Measurements from ENCODE around the gene ATP10A.
"Not testable (repeated sequence)": the region's sequence is repeated elsewhere in the genome, so short reads cannot be mapped to it uniquely, and the experiment has no call there.

The ATP10A gene

DNA sequence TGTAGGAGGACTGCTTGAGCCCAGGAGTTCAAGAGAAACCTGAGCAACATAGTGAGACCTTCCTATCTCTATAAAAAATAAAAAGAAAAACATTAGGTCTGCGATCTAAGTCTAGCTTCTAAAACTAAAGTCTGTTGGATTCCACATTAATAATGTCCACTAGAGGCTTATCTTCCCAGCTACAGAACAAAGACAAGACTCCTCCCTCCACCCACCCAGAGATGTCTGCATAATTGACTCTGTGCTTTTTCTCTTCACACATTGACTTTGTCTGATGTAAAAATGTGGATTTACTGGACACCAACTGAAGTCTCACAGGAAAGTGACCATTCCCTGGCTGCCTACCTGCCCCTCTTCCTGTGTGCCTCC, 91.8 kb downstream of the ATP10A start:
- no peak for DNase-seq

DNA sequence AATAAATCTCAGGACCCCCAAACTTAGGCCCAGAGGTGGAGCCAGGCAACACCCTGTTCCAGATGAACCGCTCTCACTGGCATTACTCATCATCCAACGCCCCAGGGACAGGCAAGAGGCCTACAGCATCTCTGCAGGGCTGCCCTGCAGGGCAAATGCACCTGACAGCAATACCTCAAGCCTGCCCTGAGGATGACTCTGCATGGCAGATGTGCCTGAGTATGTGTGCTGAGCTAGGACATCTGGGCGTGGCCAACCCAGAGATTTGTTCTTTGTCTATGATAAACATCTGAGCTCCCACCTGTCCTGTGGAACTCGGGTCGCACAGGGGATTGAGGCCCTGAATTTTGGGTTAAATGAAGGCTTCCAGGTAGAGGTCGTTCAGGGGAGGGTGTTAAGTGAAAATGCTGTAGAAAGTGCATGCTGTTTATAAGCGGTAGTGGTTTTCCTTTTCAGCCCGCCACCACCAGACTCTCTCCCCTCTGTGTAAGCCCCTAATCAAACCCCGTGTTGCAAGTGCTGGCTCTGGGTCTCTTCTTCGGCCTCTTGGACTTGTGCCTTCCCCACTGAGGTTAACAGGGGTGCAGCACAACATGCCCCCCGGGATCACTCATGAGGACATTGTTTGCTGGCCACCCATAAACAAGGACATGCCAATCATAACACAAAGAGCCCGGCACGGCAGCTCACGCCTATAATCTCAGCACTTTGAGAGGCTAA, 92.3 kb downstream of the ATP10A start:
- no peak for DNase-seq

DNA sequence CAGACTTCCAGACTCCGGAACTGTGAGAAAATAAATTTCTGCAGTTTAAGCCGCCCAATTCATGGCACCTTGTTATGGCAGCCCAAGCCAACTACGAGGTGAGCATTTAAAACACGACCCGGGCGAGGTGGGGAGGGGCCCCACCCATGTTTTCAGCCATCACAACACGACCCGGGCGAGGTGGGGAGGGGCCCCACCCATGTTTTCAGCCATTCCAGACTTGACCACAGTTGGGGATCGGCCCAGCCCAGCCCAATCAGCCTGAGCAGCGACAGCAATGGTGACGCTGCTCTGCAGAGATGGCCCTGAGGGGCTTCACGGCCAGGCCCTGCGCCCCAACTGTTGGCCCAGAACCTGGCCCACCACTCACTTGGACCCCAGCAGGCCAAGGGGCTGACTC, 93.1 kb downstream of the ATP10A start:
- no peak for DNase-seq

DNA sequence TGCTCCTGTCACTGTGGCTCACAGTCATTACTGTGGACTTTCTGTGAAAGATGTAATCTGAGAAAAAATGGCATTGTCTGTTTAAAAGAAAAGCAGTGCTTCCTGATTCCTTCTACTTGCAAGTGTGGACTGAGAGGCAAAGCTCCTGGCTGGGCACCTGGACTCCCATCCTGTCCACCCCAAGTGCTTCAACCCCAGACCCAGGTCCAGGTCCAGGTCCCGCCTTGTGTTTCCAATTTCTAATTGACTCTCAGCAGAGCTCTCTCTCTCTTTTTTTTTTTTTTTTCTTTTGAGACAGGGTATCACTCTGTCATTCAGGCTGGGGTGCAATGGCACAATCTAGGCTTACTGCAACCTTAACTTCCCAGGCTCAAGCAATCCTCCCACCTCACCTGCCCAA, 94.9 kb downstream of the ATP10A start:
- DNase-seq: no peak

DNA sequence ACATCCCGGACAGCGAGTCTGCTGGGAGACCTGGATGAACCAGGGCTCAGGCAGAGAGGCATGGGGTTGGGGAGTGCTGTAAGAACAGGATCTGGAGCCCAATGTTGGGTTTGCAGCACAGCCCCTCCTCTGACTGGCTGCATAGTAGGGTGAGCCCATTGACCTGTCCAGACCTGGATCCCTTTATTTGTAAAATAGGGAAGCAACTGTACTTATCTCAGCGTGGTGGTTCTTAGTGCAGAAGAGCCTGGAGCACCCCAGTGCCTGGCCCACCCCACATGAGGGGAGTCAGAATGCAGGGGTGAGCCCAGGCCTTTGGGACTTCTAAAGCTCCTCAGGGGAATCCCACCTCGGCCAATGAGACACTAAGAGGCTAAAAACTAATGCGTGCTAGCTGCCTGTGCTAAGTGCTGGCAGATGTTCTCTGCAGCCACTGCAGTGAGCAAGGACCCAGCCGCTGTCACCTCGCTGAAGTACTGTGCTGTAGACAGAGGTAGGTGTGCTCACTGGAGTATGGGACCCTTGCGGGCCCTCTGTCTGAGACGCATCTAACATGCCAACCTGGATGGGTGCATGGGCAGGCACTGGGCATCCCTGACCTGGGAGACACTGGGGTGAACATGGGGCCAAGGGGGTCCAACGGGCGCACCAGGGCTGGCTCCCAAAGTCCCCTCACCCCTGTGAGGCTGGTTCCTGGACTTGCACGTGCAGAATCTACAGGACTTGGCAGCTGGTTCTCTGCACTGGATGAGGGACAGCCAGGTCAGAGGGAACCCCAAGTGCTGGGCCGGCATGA, 95.6 kb downstream of the ATP10A start:
- no peak for DNase-seq

DNA sequence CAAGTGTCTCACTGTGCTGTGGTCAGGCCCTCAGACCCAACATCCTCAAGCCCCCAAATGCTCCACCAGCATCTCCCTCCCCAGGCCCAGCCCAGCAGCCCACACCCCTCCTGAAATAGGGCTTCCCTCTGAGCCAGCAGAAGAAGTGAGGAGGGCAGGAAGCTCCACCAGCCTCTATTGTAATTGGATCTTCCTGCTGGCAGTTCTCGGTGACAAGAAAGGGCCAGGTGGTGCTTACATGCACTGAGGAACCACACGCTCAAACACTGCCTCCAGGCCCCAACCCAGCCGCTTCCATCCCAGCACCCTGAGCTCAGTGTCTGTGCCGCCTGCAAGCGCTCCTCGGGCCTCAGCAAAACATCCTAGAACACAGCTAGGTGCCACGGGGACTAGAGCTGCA, 96.7 kb downstream of the ATP10A start:
- no peak for DNase-seq

DNA sequence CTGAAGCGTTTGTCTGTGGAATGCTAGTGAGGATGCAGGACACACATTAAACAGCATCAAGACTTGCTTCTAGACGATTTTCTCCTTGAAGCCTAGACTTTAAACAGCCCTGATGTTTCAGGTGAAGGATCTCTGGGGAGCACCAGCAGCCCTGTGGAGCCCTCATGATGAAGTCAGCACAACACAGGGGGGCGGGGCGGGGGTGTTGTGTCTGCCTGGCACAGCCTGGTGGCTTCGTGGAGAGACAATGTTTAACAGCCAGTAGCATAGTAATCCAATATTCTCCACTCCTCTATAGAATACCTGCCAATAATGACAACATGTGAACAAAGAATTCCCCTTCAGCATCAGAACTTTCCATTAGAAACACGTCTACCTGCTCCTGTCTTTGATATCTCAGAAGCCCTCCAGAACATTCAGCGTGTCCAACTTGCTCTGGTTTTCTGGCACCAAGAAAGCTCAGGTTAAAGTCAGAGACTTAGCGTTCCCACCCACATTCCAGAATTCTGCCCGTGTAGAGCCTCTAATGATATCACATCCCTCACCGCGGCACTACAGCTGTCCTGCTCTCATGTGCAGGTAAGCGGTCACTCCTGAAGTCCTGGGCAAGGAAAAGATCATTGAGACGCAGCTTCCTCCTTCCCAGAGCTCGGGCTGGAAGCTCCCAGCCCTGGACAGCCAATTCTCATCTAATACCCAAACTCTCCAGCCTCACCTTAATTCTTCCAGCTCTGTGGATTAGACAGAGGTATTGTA, 98.0 kb downstream of the ATP10A start:
- no peak for DNase-seq

DNA sequence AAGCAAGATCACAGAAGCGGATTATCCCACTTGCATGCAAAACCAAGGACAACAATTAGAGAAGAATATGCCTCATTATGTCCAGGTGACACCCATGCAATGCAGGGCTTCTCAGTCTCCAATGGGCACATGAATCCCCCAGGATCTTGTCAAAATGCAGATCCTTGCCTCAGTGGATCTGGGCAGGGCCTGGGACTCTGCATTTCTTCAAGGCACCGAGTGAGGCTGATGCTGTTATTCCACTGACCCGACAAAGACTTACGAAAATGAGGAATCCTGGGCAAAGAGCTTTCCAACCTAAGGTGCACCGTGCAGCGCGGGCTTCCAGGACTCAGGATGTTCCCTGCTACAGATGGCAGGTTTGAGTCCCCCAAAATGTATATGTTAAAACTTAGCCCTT, 99.2 kb downstream of the ATP10A start:
- DNase-seq: no peak

DNA sequence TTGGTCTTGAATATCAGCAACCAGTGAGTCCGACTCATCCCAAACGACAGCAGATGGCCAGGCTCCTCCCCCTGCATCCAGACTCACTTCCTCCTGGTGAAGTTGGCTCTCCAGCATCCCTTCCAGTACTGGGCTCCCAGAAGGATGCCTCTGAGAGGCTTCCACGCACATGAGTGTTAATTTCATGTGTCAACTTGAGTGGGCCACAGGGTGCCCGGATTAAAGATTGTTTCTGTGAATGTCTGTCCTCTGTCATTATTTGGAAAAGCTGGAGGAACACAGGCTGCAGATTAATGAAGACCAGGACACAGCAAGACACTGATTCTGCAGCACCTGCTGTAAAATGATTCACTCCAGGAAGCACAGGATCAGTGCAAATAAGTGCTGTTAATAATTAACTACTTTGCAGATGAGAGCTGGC, 99.8 kb downstream of the ATP10A start:
- DNase-seq: no peak

DNA sequence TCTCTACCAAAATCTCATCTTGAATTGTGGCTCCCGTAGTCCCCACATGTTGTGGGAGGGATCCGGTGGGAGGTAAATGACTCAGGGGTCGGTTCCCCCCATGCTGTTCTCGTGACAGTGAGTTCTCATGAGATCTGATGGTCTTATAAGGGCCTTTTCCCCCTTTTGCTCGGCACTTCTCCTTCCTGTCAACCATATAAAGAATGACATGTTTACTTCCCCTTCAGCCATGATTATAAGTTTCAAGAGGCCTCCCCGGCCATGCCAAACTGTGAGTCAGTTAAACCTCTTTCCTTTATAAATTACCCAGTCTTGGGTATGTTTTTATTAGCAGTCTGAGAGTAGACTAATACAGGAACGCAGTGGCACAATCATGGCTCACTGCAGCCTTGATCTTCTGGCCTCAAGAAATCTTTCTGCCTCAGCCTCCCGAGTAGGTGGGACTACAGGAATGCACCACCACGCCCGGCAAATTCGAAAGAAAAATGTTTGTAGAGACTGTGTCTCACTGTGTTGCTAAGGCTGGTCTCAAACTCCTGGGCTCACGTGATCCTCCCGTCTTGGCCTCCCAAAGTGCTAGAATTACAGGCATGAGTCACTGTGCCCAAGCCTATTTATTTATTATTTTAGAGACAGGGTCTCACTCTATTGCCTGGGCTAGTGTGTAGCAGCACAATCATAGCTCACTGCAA, 101.0 kb downstream of the ATP10A start:
- no peak for DNase-seq

DNA sequence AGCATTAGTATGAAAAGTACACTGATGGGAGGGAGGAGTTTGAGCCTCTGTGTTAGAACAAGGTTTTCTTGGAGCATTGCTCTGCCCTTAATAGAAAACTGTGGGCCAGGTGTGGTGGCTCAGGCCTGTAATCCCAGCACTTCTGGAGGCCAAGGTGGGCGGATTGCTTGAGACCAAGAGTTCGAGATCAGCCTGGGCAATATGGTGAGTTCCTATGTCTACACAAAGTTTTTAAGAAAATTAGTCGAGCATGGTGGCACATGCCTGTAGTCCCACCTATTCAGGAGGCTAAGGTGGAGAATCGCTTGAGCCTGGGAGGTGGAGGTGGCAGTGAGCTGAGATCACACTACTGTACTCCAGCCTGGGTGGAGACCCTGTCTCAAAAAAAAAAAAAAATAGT, 103.7 kb downstream of the ATP10A start:
- DNase-seq: no peak

DNA sequence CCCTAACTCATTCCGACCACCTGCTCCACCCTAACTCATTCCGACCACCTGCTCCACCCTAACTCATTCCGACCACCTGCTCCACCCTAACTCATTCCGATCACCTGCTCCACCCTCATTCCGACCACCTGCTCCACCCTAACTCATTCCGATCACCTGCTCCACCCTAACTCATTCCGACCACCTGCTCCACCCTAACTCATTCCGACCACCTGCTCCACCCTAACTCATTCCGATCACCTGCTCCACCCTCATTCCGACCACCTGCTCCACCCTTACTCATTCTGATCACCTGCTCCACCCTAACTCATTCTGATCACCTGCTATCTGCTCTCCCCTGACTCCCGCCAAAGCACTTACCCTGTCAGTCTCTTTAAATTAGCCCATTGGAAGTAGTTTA, 104.5 kb downstream of the ATP10A start:
- DNase-seq: not testable (repeated sequence)

DNA sequence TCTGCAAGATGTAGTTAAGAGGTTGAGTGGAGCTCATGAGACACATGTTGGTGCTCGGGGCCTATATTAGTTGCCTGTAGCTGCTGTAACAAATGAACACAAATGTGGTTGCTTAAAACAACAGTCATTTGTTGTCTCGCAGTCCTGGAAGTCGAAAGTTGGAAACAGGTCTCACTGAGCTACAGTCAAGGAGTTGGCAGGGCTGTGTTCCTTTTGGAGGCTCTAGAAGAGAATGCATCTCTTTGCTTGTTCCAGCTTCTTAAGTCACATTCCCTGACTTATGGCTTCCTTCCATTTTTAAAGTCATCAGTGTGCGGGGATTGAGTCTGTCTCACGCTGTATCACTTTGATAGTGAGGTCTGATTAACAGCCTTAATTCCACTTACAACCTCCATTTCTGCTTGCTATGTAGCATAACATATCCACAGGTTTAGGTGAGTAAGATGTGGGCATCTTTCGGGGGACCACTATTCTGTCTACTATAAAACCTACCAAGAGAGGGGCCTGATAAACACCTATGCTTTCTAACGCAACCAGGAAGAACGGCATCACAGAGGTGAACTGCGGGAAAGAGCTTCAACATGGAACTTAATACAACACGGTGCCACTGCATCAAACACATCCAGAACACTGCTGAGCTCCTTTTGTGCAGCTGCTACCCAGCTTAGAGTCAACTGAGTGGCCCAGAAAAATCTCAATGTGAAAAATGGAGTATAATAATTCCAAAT, 119.4 kb downstream of the ATP10A start:
- DNase-seq: no peak

DNA sequence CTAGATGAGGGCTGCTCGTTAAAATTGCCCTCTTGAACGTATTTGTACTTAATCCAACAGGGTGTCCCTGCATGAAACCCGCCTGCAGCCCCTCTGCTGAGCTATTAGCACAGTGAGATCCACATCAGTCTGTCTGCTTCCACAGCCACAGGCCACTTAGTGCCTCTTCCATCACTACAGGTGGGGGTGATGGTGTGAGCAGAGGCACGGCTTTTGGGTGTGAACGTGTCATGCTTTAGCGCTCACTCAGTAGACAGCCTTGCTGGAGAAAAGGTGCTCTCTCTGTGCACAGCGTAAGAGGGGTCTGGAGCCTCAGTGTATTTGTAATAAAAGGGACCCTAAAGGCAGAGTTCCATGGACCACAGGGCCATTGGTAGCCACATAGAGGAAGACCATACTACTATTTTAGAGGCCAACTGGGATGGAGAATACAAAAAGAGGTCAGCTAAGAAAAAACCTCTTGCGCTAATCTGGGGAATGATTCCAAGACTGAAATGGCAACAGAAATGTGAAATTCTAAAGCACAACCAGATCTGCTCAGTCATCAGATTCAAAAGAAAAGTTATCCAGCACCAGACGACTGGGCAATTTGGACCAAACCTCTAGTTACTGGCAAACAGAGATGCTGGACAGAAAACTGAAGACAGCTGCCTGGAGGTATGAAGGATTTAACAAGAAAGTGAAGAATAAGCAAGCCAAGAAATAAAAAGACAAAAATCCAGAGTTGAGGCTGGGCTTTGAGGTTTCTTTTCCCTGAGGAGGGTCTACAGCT, 120.2 kb downstream of the ATP10A start:
- DNase-seq: no peak

DNA sequence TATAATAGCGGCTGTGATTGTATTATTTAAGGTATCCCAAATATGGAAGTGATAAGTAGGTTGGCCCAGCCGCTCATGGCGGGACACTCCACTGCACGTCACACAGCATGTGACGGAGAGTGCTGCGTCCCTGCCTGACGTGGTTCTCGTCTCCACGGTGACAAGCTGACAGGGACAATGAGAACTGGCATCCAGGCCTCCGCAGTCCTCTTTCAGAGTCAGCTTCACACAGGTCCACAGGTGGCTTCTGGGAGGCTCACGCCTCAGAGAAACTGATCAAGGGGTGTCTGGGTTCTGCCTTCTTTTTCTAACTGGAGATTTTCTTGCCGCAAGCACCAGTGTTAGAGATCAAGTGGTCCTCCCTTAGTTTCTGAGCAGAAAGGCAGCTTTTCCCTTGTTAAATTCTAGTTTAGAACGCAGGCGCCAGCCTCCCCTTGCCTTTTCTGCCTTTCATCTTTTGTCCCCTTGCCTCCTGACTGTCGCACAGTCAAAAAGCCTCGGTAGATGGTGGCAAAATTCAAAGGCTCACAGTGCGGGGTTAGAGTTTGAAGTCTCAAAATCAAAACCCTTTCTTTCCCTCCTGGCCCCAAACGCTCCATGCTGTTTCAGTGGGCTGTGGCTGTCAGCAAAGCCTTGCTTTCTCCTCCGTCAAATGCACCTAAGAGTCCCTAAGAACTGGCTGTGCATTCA, 120.9 kb downstream of the ATP10A start:
- no peak for DNase-seq

DNA sequence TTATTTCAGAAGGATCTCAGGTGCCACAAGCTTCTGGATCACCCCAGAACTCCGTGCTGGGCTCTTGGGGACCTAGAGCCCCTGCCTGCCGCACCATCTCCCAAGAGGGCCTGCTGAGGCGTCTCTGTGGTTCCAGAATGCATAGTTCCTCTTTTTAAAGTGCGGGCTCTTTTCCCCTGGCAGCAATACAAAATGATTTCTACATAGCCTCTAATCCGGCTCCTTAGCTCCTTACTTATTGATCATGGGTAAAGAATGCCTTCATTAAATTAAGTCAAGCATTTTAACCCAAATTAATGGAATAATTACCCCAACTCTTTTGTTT, 121.9 kb downstream of the ATP10A start:
- DNase-seq: no peak

DNA sequence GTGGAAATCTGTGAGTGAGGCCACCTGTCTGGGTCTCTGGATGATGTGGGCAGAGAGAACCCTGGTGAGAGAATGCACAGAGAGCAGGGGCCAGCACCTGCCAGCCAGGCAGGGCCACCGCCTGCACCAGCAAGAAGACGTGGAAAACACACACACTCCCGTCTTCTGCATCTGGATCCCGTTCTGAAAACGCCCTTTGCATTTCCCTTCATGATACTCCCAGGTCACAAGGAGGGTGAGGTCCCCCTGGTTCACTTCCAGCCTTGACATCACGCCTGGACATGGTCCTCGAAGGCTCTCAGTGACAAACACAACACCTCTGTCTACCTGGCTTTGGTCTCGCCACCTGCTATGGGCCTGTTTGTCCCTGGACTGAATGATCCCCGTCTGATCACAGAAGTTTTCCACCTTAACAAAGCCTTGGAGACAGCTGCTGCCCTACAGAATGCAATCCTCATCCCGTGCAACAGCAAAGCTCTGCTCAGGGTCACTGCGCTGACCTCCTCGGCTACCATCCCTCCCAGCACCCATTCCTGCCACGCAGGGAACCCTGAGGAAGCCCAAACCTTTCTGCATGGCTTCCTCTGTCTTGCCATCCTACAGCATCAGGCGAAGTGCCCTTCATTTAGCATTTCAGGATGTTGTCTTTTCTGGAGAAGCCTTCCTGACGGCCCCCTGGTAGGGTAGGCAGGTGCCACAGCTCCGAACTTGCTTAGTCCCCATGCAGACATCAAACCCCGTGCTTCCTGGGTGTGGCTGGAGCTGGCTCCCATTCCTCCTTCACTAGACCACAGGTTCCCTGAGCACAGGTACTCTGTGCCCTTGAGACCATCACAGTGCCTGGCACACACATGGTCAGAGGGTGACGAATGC, 122.5 kb downstream of the ATP10A start:
- no peak for DNase-seq

DNA sequence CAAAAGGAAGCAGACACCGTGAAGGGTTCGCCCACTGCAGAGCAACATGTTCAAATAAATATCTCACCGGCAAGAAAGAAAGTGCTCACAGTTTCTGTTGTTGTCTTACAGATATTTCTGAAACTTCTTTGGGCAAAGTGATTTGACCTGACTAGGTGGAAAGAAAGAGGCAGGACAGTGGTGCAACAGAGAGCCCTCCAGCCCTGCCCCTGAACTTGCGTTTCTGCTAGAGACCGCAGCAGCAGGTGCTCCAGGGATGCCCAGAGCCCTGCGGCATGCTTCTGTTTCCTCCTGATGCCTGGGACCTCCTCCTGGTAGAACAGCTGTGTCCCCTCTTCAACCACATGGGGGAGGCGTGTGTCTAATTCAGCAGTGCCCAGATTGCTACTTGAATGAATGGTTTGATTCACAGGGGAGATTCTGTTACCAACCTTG, 123.4 kb downstream of the ATP10A start:
- no peak for DNase-seq

DNA sequence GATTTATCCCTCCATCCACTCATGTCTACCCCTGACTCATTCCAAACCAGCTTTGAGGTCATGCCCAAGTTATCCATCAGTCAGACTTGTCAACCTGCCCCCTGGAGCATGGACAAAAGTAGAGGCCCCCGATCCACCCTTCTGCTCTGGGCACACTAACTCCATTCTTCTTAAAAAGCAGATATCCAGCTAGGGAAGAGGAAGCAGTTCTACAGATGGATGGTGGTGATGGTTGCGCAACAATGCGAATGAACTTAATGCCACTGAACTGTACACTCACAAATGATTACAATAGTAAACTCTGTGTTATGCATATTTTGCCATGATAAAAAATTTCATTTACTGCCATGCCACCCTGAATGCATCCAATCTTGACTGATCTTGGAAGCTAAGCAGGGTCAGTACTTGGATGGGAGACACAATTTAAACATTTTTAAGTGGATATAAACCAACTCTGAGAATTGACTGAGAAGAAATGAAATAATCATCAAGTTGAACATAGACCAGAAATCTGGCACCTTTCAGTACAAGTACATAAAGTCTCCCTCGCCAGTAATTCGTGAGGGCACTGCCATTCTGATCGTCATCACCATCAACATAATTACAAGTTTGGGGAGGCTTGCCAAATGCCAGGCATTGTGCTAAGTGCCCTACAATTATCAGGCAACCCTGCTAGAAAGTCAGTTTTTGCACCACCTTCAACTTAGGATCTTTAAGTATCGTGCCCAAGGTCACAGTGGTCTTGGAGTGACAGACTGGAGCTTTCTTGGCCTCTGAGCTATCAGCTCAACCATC, 124.8 kb downstream of the ATP10A start:
- no peak for DNase-seq

All from 8988T (cell line).